HCT116 (cell line): ENCODE data around the gene SDK1. TPM values are rescaled to one million over a fixed set of nuclear protein-coding genes. Genes with fewer than 3 reads are reported as not detected.

Experiments
- ATAC-seq: fragments of 200-7000 bp; cut with Tn5 transposase; 2 replicates; pipeline ENCODE4 v1.9.1; 2020; ENCODE audit warnings: mild to moderate bottlenecking, moderate library complexity
- BruUV-seq: library from RNA; stranded (reverse); fragments of 400-500 nt; replicated peaks from 2 replicates; lab custom pipeline; 2021; lab: Mats Ljungman, UMichigan
- CTCF ChIA-PET: fragments of 300-600 bp; sonication (Branson Sonifier 250); formaldehyde crosslinking; loops from one replicate; lab custom pipeline; 2021; ENCODE audit warnings: antibody characterized with exemption; lab: Charles Lee
- POLR2A ChIA-PET: fragments of 300-600, 350-600 bp; sonication (Branson Sonifier 250); formaldehyde crosslinking; loops from one replicate; lab custom pipeline; 2021; ENCODE audit warnings: antibody characterized with exemption; lab: Charles Lee
- RAD21 ChIA-PET, 2 experiments: fragments of 300-600 bp; sonication (Branson Sonifier 250); formaldehyde crosslinking; loops; one replicate each; lab custom pipeline; 2023; ENCODE audit warnings: low total read pairs in 2 of 2; ENCODE audit not compliant: uncharacterized antibody in 2 of 2, unreplicated experiment in 2 of 2, low non-redundant PET in 1 of 2; lab: Charles Lee
- DNase-seq: peaks from one replicate; pipeline ENCODE4 v3.0.0-alpha.2; 2010; ENCODE audit warnings: low read depth, low spot score
- H2AFZ ChIP-seq: fragments of 200-600 bp; shearing (Covaris generic), sonication (generic); 2 replicates; pipeline ENCODE4 v1.6.1; 2017; ENCODE audit warnings: low read depth, mixed run types, mixed read lengths, antibody characterized with exemption, low read length; ENCODE audit not compliant: poor library complexity, severe bottlenecking
- H3K27ac ChIP-seq: 2 replicates; pipeline ENCODE4 v1.5.1; 2012; ENCODE audit warnings: low read depth, low read length
- H3K27me3 ChIP-seq: fragments of 200-600 bp; sonication (generic); 2 replicates; pipeline ENCODE4 v1.6.1; 2016; ENCODE audit warnings: mixed run types, low read length, mixed read lengths; ENCODE audit not compliant: insufficient read depth
- H3K36me3 ChIP-seq, 2 experiments: fragments of 200-500 bp in 1 of 2; fragments of 200-600 bp in 1 of 2; sonication (Bioruptor generic) in 1 of 2; sonication (generic) in 1 of 2; 2 replicates each; pipeline versions ENCODE4 v1.5.1 to v1.6.1; 2014 to 2016; ENCODE audit warnings: low read length in 2 of 2, inconsistent platforms in 1 of 2, mixed read lengths in 1 of 2, mixed run types in 1 of 2; ENCODE audit not compliant: insufficient read depth in 2 of 2, control insufficient read depth in 1 of 2
- H3K4me1 ChIP-seq, 2 experiments: fragments of 200-600 bp in 1 of 2; sonication (generic) in 1 of 2; 2 replicates each; pipeline versions ENCODE4 v1.5.1 to v1.6.1; 2012 to 2017; ENCODE audit warnings: low read length in 2 of 2, inconsistent platforms in 1 of 2, mild to moderate bottlenecking in 1 of 2, mixed read lengths in 1 of 2, mixed run types in 1 of 2, moderate library complexity in 1 of 2; ENCODE audit not compliant: insufficient read depth in 2 of 2, control insufficient read depth in 1 of 2
- H3K4me2 ChIP-seq: fragments of 200-600 bp; sonication (generic); 2 replicates; pipeline ENCODE4 v1.6.1; 2017; ENCODE audit warnings: mixed run types, low read length, mixed read lengths
- H3K4me3 ChIP-seq, 2 experiments: fragments of 200-600 bp in 1 of 2; sonication (generic) in 1 of 2; replicated peaks in 1 of 2; 2 replicates each; pipeline ENCODE4 v1.5.1; 2011 to 2016; ENCODE audit warnings: low read length in 2 of 2, control low read depth in 1 of 2, low read depth in 1 of 2, mild to moderate bottlenecking in 1 of 2, mixed read lengths in 1 of 2, mixed run types in 1 of 2
- H3K79me2 ChIP-seq: fragments of 200-600 bp; sonication (generic); 2 replicates; pipeline ENCODE4 v1.6.1; 2017; ENCODE audit warnings: mild to moderate bottlenecking, mixed run types, low read length, moderate library complexity, mixed read lengths; ENCODE audit not compliant: insufficient read depth
- H3K9ac ChIP-seq: fragments of 200-600 bp; sonication (generic); 2 replicates; pipeline ENCODE4 v1.6.1; 2016; ENCODE audit warnings: low read length, mixed read lengths
- H3K9me2 ChIP-seq: fragments of 200-600 bp; sonication (generic), shearing (Covaris generic); 2 replicates; pipeline ENCODE4 v1.6.1; 2017; ENCODE audit warnings: mixed run types, mild to moderate bottlenecking, moderate library complexity; ENCODE audit not compliant: insufficient read depth
- H3K9me3 ChIP-seq, 2 experiments: fragments of 200-500 bp in 1 of 2; fragments of 200-600 bp in 1 of 2; sonication (Bioruptor generic) in 1 of 2; sonication (generic) in 1 of 2; 2 replicates each; pipeline ENCODE4 v1.6.1; 2014 to 2017; ENCODE audit warnings: low read length in 2 of 2, mixed read lengths in 2 of 2, inconsistent platforms in 1 of 2, low read depth in 1 of 2, mild to moderate bottlenecking in 1 of 2, mixed run types in 1 of 2, moderate library complexity in 1 of 2; ENCODE audit not compliant: control insufficient read depth in 1 of 2, insufficient read depth in 1 of 2
- H4K20me1 ChIP-seq: fragments of 200-600 bp; sonication (generic), shearing (Covaris generic); 2 replicates; pipeline ENCODE4 v1.6.1; 2017; ENCODE audit warnings: mixed run types, mild to moderate bottlenecking, moderate library complexity; ENCODE audit not compliant: insufficient read depth
- CEBPB ChIP-seq: IDR thresholded peaks from 2 replicates; pipeline ENCODE4 v1.6.1; 2012; ENCODE audit warnings: low read depth
- EZH2 ChIP-seq: fragments of 200-600 bp; sonication (generic); IDR thresholded peaks from 2 replicates; pipeline ENCODE4 v1.6.1; 2017; ENCODE audit warnings: antibody characterized with exemption, mixed run types
- EZH2phosphoT487 ChIP-seq: fragments of 200-600 bp; IDR thresholded peaks from 2 replicates; pipeline ENCODE4 v1.6.1; 2018; ENCODE audit warnings: antibody characterized with exemption, borderline replicate concordance
- JUND ChIP-seq: IDR thresholded peaks from 2 replicates; pipeline ENCODE4 v1.6.1; 2012
- POLR2AphosphoS5 ChIP-seq: IDR thresholded peaks from 2 replicates; pipeline ENCODE4 v1.6.1; 2011; ENCODE audit warnings: mild to moderate bottlenecking, low read depth, low read length, moderate library complexity
- SP1 ChIP-seq: IDR thresholded peaks from 2 replicates; pipeline ENCODE4 v1.6.1; 2012; ENCODE audit warnings: low read depth
- SRF ChIP-seq: IDR thresholded peaks from 2 replicates; pipeline ENCODE4 v1.6.1; 2012; ENCODE audit warnings: low read depth
- YY1 ChIP-seq: IDR thresholded peaks from 2 replicates; pipeline ENCODE4 v1.6.1; 2011; ENCODE audit warnings: low read length, low read depth, moderate library complexity, mild to moderate bottlenecking; ENCODE audit not compliant: insufficient replicate concordance; ENCODE audit errors: extremely low read depth
- ZFX ChIP-seq: fragments of 450-650 bp; IDR thresholded peaks from 2 replicates; pipeline ENCODE4 v1.6.1; 2017
- ZNF274 ChIP-seq: fragments of 200-500 bp; sonication (Bioruptor generic); IDR thresholded peaks from 2 replicates; pipeline ENCODE4 v1.6.1; 2014; ENCODE audit warnings: mild to moderate bottlenecking, low read depth, low read length, inconsistent platforms
- intact Hi-C: fragments of 100-400 bp; cut with micrococcal nuclease; formaldehyde crosslinking; loops from 2 replicates; pipeline ENCODE4 v1.10.0; 2022
- total RNA-seq: library from RNA; stranded (reverse); gene quantifications from one replicate; pipeline ENCODE4 v1.2.1, GENCODE V29; 2021; ENCODE audit not compliant: unreplicated experiment
- TF ChIP-seq, protein P1 (sequence below), 3 experiments: fragments of 200-600 bp in 1 of 3; sonication (generic) in 1 of 3; IDR thresholded peaks in 2 of 3; conservative IDR thresholded peaks in 1 of 3; 2 replicates each; pipeline ENCODE4 v1.5.1; 2012 to 2017; ENCODE audit warnings: low read depth in 2 of 3, low read length in 2 of 3, antibody characterized with exemption in 1 of 3, borderline replicate concordance in 1 of 3, control low read depth in 1 of 3, mild to moderate bottlenecking in 1 of 3, mixed read lengths in 1 of 3, mixed run types in 1 of 3, moderate library complexity in 1 of 3; ENCODE audit not compliant: insufficient read depth in 1 of 3
- TF ChIP-seq, protein P2 (sequence below): IDR thresholded peaks from 2 replicates; pipeline ENCODE4 v1.6.1; 2012

Gene SDK1
- total RNA-seq, 1 experiment from 2014 or later: 0.05 TPM

GRCh38 chr7:4255336-4255735 lies 954.3 kb downstream of the SDK1 start:
- intact Hi-C loops: no loop called here
- Histone ChIP-seq H4K20me1 (no peaks in the 10 kb centered on the region), H3K9me3 (peaks cover 0 to 4% of the 10 kb centered on the region in 2 experiments; a peak in 1 of 4 replicates), H3K4me1 (no peaks in the 10 kb centered on the region), H2AFZ (no peak overlapping the region), H3K79me2 (no peaks in the 10 kb centered on the region), H3K9me2 (no peaks in the 10 kb centered on the region), H3K9ac (no peak overlapping the region), H3K4me3 (no peak overlapping the region), H3K27ac (no peak overlapping the region), H3K4me2 (no peak overlapping the region), H3K27me3 (no peaks in the 10 kb centered on the region), H3K36me3 (no peaks in the 10 kb centered on the region)
- ChIA-PET CTCF (no interaction called here), RAD21 (no interaction called here), POLR2A (no interaction called here)
- no peak for TF ChIP-seq EZH2phosphoT487
- TF ChIP-seq EZH2: no peak
- TF ChIP-seq YY1: no peak
- no peak for TF ChIP-seq ZFX
- no peak for TF ChIP-seq CEBPB
- no peak for TF ChIP-seq SP1
- TF ChIP-seq ZNF274: no peak
- no peak for TF ChIP-seq SRF
- no peak for TF ChIP-seq JUND
- no peak for ATAC-seq
- no TSS peak for BruUV-seq
- DNase-seq: no peak

DNA sequence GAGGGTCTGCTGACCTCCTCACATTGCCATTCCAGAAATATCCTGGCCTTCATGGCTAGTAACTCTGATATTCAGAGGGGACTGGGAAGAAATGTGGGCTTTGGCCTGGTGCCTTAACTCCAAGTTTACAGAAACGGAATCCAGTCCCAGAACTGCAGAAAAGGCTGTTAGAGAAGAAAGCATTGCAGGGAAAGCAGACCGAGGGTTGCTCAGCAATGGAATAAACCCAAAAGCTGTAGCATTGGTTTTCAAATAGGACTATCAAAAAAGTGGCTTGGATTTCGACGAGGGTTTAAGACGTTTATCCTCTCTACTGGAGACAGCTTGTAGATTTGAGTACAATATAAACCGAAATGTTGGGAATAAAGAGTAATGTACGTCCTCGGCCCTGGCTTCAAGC lies 955.2 kb downstream of the SDK1 start:
- CTCF ChIA-PET: no interaction called here
- RAD21 ChIA-PET: no interaction called here

More for the DNA sequence above, 955.2 kb downstream of the SDK1 start:
- TF ChIP-seq EZH2phosphoT487 (no peak), SRF (no peak), CEBPB (no peak), POLR2AphosphoS5 (no peak)
- TF ChIP-seq, protein P1, sequence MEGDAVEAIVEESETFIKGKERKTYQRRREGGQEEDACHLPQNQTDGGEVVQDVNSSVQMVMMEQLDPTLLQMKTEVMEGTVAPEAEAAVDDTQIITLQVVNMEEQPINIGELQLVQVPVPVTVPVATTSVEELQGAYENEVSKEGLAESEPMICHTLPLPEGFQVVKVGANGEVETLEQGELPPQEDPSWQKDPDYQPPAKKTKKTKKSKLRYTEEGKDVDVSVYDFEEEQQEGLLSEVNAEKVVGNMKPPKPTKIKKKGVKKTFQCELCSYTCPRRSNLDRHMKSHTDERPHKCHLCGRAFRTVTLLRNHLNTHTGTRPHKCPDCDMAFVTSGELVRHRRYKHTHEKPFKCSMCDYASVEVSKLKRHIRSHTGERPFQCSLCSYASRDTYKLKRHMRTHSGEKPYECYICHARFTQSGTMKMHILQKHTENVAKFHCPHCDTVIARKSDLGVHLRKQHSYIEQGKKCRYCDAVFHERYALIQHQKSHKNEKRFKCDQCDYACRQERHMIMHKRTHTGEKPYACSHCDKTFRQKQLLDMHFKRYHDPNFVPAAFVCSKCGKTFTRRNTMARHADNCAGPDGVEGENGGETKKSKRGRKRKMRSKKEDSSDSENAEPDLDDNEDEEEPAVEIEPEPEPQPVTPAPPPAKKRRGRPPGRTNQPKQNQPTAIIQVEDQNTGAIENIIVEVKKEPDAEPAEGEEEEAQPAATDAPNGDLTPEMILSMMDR (IDR thresholded peaks at IDR 0.05 in 2 of 3, conservative IDR thresholded peaks at IDR 0.05 in 1 of 3; ENCODE audit: borderline replicate concordance in 1 of 3, insufficient read depth in 1 of 3, low read depth in 2 of 3, low read length in 2 of 3): no peak
- TF ChIP-seq, protein P2, sequence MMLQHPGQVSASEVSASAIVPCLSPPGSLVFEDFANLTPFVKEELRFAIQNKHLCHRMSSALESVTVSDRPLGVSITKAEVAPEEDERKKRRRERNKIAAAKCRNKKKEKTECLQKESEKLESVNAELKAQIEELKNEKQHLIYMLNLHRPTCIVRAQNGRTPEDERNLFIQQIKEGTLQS: no peak
- H3K9ac ChIP-seq: no peak overlapping the region
- DNase-seq: no peak
- H3K9me2 ChIP-seq: no peaks in the 10 kb centered on the region
- H3K36me3 ChIP-seq: no peaks in the 10 kb centered on the region
- H3K27me3 ChIP-seq: no peaks in the 10 kb centered on the region
- no peak overlapping the region for H3K27ac ChIP-seq
- POLR2A ChIA-PET: no interaction called here
- no peak overlapping the region for H2AFZ ChIP-seq
- intact Hi-C loops: no loop called here
- peaks cover 0 to 4% of the 10 kb centered on the region in 2 experiments; a peak in 1 of 4 replicates for H3K9me3 ChIP-seq
- H3K4me3 ChIP-seq: no peak overlapping the region
- no peaks in the 10 kb centered on the region for H3K4me1 ChIP-seq
- H3K79me2 ChIP-seq: no peaks in the 10 kb centered on the region
- no peaks in the 10 kb centered on the region for H4K20me1 ChIP-seq
- no peak for ATAC-seq
- H3K4me2 ChIP-seq: no peak overlapping the region
- BruUV-seq: no TSS peak
